ENCODE measurements around the gene SPACDR. TPM values are rescaled to one million over a fixed set of nuclear protein-coding genes. Genes with fewer than 3 reads are reported as not detected.

Gene SPACDR
- total and polyA plus RNA-seq, 9 of the 15 experiments (the other 6 are each of a cell fraction or from before 2014, with no cell fraction given): 0.07 to 0.55 (median 0.14) TPM; not detected in 1

DNA sequence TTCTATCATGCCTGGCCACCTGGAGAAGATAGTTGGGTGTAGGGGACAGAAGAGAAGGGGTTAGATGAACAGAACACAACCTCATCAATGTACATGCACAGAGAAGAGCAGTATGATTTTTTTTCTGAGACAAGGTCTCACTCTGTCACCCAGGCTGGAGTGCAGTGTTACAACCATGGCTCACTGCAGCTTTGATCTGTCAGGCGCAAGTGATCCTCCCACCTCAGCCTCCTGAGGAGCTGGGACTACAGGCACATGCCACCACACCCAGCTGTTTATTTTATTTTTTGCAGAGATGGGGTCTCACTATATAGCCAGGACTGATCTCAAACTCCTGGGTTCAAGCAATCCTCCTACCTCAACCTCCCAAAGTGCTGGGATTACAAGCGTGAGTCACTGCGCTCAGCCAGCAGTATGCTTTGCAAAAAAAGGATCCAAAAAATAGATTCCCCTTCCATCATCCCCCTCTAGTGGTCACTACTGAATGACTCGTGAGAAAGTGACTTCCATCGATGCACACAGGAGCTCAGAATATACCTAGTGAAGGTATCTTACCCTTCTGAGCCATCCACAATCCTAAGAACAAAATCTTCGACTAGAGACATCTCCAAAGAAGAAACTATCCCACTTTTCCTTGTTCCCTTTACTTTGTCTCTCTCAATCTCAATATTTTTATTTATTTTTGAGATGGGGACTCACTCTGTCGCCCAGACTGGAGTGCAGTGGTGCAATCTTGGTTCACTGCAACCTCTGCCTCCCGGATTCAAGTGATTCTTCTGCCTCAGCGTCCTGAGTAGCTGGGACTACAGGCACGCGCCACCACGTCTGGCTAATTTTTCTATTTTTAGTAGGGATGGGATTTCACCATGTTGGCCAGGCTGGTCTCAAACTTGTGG is 56.5 kb downstream of the SPACDR start (continued):
- TF ChIP-seq, protein P1, sequence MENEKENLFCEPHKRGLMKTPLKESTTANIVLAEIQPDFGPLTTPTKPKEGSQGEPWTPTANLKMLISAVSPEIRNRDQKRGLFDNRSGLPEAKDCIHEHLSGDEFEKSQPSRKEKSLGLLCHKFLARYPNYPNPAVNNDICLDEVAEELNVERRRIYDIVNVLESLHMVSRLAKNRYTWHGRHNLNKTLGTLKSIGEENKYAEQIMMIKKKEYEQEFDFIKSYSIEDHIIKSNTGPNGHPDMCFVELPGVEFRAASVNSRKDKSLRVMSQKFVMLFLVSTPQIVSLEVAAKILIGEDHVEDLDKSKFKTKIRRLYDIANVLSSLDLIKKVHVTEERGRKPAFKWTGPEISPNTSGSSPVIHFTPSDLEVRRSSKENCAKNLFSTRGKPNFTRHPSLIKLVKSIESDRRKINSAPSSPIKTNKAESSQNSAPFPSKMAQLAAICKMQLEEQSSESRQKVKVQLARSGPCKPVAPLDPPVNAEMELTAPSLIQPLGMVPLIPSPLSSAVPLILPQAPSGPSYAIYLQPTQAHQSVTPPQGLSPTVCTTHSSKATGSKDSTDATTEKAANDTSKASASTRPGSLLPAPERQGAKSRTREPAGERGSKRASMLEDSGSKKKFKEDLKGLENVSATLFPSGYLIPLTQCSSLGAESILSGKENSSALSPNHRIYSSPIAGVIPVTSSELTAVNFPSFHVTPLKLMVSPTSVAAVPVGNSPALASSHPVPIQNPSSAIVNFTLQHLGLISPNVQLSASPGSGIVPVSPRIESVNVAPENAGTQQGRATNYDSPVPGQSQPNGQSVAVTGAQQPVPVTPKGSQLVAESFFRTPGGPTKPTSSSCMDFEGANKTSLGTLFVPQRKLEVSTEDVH (IDR thresholded peaks at IDR 0.05; ENCODE audit: low read depth, partially characterized antibody): no peak
- TF ChIP-seq, protein P2, sequence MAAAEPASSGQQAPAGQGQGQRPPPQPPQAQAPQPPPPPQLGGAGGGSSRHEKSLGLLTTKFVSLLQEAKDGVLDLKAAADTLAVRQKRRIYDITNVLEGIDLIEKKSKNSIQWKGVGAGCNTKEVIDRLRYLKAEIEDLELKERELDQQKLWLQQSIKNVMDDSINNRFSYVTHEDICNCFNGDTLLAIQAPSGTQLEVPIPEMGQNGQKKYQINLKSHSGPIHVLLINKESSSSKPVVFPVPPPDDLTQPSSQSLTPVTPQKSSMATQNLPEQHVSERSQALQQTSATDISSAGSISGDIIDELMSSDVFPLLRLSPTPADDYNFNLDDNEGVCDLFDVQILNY (CRISPR knock-in tag; IDR thresholded peaks at IDR 0.05): no peak
- TF ChIP-seq CTBP1 (IDR thresholded peaks at IDR 0.05; ENCODE audit: borderline replicate concordance): 0 out of 2 replicates have a peak, but pooled peaks have one; percentile 19
- TF ChIP-seq SP1 (CRISPR knock-in tag; IDR thresholded peaks at IDR 0.05): no peak
- no peak for TF ChIP-seq PHB2 (IDR thresholded peaks at IDR 0.05; ENCODE audit: low read depth)
- TF ChIP-seq ZNF431 (CRISPR knock-in tag; IDR thresholded peaks at IDR 0.05): no peak
- no peak for TF ChIP-seq ELF4 (CRISPR knock-in tag; IDR thresholded peaks at IDR 0.05)
- TF ChIP-seq, protein P3, sequence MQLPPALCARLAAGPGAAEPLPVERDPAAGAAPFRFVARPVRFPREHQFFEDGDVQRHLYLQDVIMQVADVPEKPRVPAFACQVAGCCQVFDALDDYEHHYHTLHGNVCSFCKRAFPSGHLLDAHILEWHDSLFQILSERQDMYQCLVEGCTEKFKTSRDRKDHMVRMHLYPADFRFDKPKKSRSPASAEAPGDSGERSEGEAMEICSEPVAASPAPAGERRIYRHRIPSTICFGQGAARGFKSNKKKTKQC (CRISPR knock-in tag; IDR thresholded peaks at IDR 0.05): no peak
- TF ChIP-seq ZNF316 (IDR thresholded peaks at IDR 0.05): peak; percentile 47; the same call in 1 of the 2 replicates
- no peak for TF ChIP-seq DMBX1 (CRISPR knock-in tag; IDR thresholded peaks at IDR 0.05; ENCODE audit: borderline replicate concordance)
- TF ChIP-seq CHCHD3 (CRISPR knock-in tag; IDR thresholded peaks at IDR 0.05): no peak
- no peak for TF ChIP-seq MBD2 (IDR thresholded peaks at IDR 0.05; ENCODE audit: borderline replicate concordance, low read depth)
- TF ChIP-seq ETV1 (tag; conservative IDR thresholded peaks at IDR 0.05; ENCODE audit: low read depth): no peak
- no peak for TF ChIP-seq NELFE (IDR thresholded peaks at IDR 0.05; ENCODE audit: insufficient read depth, insufficient read length)
- TF ChIP-seq SMC3 (conservative IDR thresholded peaks at IDR 0.05; ENCODE audit: insufficient read depth, low read depth, low read length): peak; percentile 57; the same call in 1 of the 2 replicates
- TF ChIP-seq SAFB2 (IDR thresholded peaks at IDR 0.05; ENCODE audit: borderline replicate concordance, low read depth, low read length, severe bottlenecking): no peak

Measured in K562 (cell line).